Adrenal gland (tissue), 12 donors: Measurements from ENCODE around the gene HSPA12B. TPM values are rescaled to one million over a fixed set of nuclear protein-coding genes. Genes with fewer than 3 reads are reported as not detected.

Experiments
- DNase-seq, 7 donors: peaks; one replicate each; pipeline ENCODE4 v3.0.0-alpha.2; 2019 to 2020
- H3K27ac ChIP-seq, 5 donors: fragments of 200-600 bp; sonication (generic) in 4 of 5; 1 replicate in 3 of 5; 2 replicates in 2 of 5; pipeline versions ENCODE4 v1.5.1 to v1.8.0; 2016 to 2020; ENCODE audit warnings: mild to moderate bottlenecking in 1 of 5
- H3K27me3 ChIP-seq: fragments of 200-600 bp; 2 replicates; pipeline ENCODE4 v1.8.0; 2021
- H3K36me3 ChIP-seq, 2 donors: fragments of 200-600 bp; replicated peaks in 1 of 2; 1 replicate in 1 of 2; 2 replicates in 1 of 2; pipeline versions ENCODE4 v1.5.1 to v1.8.0; 2018 to 2022
- H3K4me1 ChIP-seq, 2 donors: fragments of 200-600 bp; replicated peaks in 1 of 2; 1 replicate in 1 of 2; 2 replicates in 1 of 2; pipeline versions ENCODE4 v1.5.1 to v1.8.0; 2018 to 2021
- H3K4me3 ChIP-seq, 4 donors: fragments of 200-600 bp; sonication (generic) in 3 of 4; one replicate each; pipeline ENCODE4 v1.5.1; 2016 to 2018
- H3K9me3 ChIP-seq, 3 donors: fragments of 200-600 bp; sonication (generic) in 1 of 3; replicated peaks in 1 of 3; 1 replicate in 2 of 3; 2 replicates in 1 of 3; pipeline versions ENCODE4 v1.5.1 to v1.8.0; 2016 to 2021
- POLR2A ChIP-seq, 2 donors: fragments of 450-650 bp; IDR thresholded peaks; one replicate each; pipeline ENCODE4 v1.6.1; 2017; ENCODE audit warnings: antibody characterized with exemption in 2 of 2, mild to moderate bottlenecking in 2 of 2, moderate library complexity in 1 of 2
- WGBS, 4 donors: extraction: QIAGEN DNeasy Blood & Tissue Kit in 2 of 4; methylation state at CpG; one replicate each; pipeline versions ENCODE4 v1.1.5 to v1.1.7; 2013 to 2017; 5-methylcytosine and 5-hydroxymethylcytosine counted together
- intact Hi-C, 2 donors: fragments of 100-400 bp; cut with DNase I; formaldehyde crosslinking; loops; one replicate each; pipeline versions ENCODE4 v1.14.1 to v1.15.0; 2022 to 2023
- polyA plus RNA-seq, 3 donors: library from polyadenylated mRNA; stranded (reverse); fragments of 200-250 nt in 2 of 3; fragments of 350-450 nt in 1 of 3; fragmentation: Illumina TruSeq in 1 of 3; extraction: RNeasy Lipid Tissue Mini Kit (QIAGEN cat#74804) in 1 of 3; gene quantifications; one replicate each; pipeline ENCODE4 v1.2.3, GENCODE V29; 2013 to 2014
- total RNA-seq, 9 donors: library from RNA; depleted of rRNA in 4 of 9; stranded (reverse); fragments of >200 nt in 4 of 9; fragments of 120-200 nt in 1 of 9; fragmentation: NEBNext Ultra II Directional in 1 of 9; extraction: Animal tissue kit (Norgen Biotek cat#: 25700) in 1 of 9; gene quantifications; one replicate each; pipeline versions ENCODE4 v1.1.0 to v1.2.4, GENCODE V29; 2013 to 2023
- TF ChIP-seq, protein P1 (sequence below), 6 experiments: fragments of 450-650 bp in 4 of 6; fragments of 200-600 bp in 2 of 6; sonication (generic) in 1 of 6; IDR thresholded peaks; 1 replicate in 5 of 6; 2 replicates in 1 of 6; pipeline versions ENCODE4 v1.5.1 to v1.8.0; 2016 to 2021; ENCODE audit warnings: antibody characterized with exemption in 6 of 6, mild to moderate bottlenecking in 2 of 6, moderate library complexity in 1 of 6
- donor health status: healthy with polysubstance abuse.
- donor health status: Bipolar disorder and iron deficiency.
- donor health status: DM: yes; HTN: yes; CAD: no.
- donor health status: DM: no; HTN: no; CAD: no.
- donor health status: DM: no; HTN: no; CAD: no.
- donor health status: DM: yes; HTN: yes; CAD: no.

HSPA12B gene
- total and polyA plus RNA-seq, 12 donors, result 1.5 to 10.9 (median 5.5) TPM

DNA sequence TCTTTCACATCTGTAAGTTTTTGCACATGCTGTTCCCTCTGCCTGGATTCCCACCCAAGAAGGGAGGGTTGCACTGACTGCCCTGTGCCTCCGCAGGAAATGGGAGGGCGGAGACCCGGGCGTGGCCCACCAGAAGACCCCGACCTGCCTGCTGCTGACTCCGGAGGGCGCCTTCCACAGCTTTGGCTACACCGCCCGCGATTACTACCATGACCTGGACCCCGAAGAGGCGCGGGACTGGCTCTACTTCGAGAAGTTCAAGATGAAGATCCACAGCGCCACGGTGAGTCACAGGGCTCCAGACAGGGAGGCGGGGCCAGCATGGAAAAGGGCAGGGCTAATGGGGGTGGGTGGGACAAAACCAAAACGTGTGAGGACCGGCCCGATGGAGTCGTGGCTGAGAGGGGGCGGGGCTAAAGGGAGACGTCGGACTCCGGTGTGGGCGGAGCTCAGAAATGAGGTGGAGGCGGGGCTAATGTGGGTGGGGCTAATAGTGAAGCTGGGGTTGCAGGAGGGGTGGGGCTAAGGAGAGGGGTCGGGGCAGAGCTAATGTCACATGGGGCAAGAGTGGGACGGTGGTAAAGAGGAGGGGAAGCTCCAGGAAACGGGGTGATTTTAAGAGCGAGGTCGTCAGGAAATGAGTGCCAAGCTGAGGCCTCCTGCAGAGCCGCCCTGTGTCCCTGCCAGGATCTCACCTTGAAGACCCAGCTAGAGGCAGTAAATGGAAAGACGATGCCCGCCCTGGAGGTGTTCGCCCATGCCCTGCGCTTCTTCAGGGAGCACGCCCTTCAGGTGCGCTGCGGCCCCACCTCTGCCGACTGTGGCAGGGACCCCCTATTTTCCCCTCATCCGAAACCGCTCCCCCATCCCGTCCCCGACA, 12.6 kb downstream of the HSPA12B start:
- no peak for TF ChIP-seq POLR2A (IDR thresholded peaks at IDR 0.05)
- TF ChIP-seq, protein P1, sequence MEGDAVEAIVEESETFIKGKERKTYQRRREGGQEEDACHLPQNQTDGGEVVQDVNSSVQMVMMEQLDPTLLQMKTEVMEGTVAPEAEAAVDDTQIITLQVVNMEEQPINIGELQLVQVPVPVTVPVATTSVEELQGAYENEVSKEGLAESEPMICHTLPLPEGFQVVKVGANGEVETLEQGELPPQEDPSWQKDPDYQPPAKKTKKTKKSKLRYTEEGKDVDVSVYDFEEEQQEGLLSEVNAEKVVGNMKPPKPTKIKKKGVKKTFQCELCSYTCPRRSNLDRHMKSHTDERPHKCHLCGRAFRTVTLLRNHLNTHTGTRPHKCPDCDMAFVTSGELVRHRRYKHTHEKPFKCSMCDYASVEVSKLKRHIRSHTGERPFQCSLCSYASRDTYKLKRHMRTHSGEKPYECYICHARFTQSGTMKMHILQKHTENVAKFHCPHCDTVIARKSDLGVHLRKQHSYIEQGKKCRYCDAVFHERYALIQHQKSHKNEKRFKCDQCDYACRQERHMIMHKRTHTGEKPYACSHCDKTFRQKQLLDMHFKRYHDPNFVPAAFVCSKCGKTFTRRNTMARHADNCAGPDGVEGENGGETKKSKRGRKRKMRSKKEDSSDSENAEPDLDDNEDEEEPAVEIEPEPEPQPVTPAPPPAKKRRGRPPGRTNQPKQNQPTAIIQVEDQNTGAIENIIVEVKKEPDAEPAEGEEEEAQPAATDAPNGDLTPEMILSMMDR (IDR thresholded peaks at IDR 0.05), result no peak
- intact Hi-C loops, result no loop called here
- Histone ChIP-seq H3K27ac (no peak overlapping the region), H3K27me3 (no peaks in the 10 kb centered on the region), H3K36me3 (no peaks in the 10 kb centered on the region), H3K4me1 (no peaks in the 10 kb centered on the region), H3K9me3 (no peaks in the 10 kb centered on the region), H3K4me3 (peak overlapping the region in 1 of 4 donors; percentile 3)
- peak; percentile 67 to 90 (median 80) for DNase-seq
- 33 to 36% (median 35%) methylated on average over 33 to 45 of the region's 45 CpGs for WGBS, 4 donors

DNA sequence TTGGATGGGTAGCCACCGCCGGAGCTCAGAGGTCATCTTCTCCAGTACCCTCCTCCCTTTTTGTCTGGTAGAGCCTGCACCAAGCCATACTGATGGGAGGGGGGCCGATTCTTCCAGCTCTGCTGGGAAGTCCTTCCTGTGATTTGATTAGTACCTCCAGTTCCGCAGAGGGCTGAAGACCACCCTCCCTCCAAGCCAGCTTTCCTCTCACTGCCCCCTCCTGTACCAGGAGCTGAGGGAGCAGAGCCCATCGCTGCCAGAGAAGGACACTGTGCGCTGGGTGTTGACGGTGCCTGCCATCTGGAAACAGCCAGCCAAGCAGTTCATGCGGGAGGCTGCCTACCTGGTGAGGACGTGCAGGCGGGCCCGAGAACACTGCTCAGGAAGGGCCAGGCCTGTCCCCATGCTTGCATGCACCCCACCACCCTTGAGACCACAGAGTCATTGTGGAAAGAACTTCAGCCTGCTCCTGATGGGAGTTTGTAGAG, 13.2 kb downstream of the HSPA12B start:
- H3K27me3 ChIP-seq, result no peaks in the 10 kb centered on the region
- DNase-seq, result no peak
- H3K4me3 ChIP-seq, result no peak overlapping the region
- H3K27ac ChIP-seq, result no peak overlapping the region
- no peaks in the 10 kb centered on the region for H3K4me1 ChIP-seq
- no peaks in the 10 kb centered on the region for H3K9me3 ChIP-seq
- intact Hi-C loops, result no loop called here
- H3K36me3 ChIP-seq, result no peaks in the 10 kb centered on the region
- TF ChIP-seq, protein P1 (IDR thresholded peaks at IDR 0.05), result no peak
- TF ChIP-seq POLR2A (IDR thresholded peaks at IDR 0.05), result no peak
- 68 to 83% (median 76%) methylated on average over 8 to 11 of the region's 11 CpGs for WGBS, 4 donors

DNA sequence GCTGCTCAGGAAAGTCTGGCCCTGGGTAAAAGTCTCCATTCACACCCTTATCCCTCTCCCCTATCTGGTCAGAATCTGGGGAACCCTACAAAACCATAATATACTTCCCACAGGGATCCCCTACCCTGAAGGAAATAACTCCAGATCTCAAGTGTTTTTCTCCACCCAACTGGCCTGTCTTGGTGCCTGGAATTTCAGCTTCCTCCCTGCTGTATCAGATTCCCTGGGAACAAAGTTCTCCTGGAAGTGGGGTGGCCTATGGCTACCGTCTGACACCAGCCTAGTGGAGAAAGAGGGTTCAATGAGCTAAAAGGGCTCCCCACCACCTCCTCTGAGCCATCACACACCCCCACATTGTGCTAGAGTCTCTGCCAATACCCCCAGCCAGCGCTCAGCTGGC, 15.0 kb downstream of the HSPA12B start:
- no peak for TF ChIP-seq POLR2A (IDR thresholded peaks at IDR 0.05)
- TF ChIP-seq, protein P1 (IDR thresholded peaks at IDR 0.05), result no peak
- Histone ChIP-seq H3K4me3 (no peak overlapping the region), H3K4me1 (peaks cover 0 to 5% of the 10 kb centered on the region in 2 donors), H3K9me3 (no peaks in the 10 kb centered on the region), H3K36me3 (no peaks in the 10 kb centered on the region), H3K27ac (no peak overlapping the region), H3K27me3 (no peaks in the 10 kb centered on the region)
- WGBS, 4 donors, result 60 to 90% (median 73%) methylated on average over 1 to 2 of the region's 2 CpGs
- DNase-seq, result no peak
- intact Hi-C loops, result no loop called here

DNA sequence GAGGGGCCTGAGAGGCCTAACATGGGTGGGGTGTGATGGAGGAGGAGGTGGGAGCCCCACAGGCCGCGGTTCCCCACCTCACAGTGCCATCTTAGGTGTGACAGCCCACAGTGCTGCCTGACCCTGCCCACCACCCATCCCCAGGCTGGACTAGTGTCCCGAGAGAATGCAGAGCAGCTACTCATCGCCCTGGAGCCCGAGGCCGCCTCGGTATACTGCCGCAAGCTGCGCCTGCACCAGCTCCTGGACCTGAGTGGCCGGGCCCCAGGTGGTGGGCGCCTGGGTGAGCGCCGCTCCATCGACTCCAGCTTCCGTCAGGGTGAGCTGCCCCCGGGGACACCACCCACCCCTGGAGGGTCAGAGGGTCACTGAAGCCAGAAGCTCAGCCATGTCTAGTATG, 15.6 kb downstream of the HSPA12B start:
- intact Hi-C loops, result no loop called here
- WGBS, 4 donors, result 60 to 100% (median 89%) methylated on average over 1 to 16 of the region's 16 CpGs
- Histone ChIP-seq H3K9me3 (no peaks in the 10 kb centered on the region), H3K27ac (no peak overlapping the region), H3K4me3 (no peak overlapping the region), H3K36me3 (no peaks in the 10 kb centered on the region), H3K4me1 (peaks cover 0 to 5% of the 10 kb centered on the region in 2 donors), H3K27me3 (no peaks in the 10 kb centered on the region)
- TF ChIP-seq POLR2A (IDR thresholded peaks at IDR 0.05), result no peak
- TF ChIP-seq, protein P1 (IDR thresholded peaks at IDR 0.05), result no peak
- no peak for DNase-seq
